ENCODE data around the gene PCYT1A. TPM values are rescaled to one million over a fixed set of nuclear protein-coding genes. Genes with fewer than 3 reads are reported as not detected.

Gene PCYT1A
- total RNA-seq, 1 experiment from 2014 or later = 28.5 TPM

DNA sequence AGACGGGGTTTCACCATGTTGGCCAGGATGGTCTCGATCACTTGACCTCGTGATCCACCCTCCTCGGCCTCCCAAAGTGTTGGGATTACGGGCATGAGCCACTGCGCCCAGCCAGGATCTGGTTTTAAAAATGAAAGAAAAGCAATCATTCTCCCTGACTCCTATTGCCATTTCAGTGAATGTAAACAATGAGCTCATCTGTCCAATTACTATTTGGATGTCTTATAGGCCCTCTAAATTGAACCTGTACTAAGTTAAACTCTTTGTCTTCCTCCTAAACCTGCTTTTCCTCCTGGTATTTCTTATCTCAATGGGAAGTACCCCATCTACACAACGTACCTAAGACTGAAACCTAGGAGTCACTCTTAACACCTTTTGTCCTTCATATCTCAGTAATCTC is 23.7 kb downstream of the PCYT1A start (continued):
- TF ChIP-seq, protein P1, sequence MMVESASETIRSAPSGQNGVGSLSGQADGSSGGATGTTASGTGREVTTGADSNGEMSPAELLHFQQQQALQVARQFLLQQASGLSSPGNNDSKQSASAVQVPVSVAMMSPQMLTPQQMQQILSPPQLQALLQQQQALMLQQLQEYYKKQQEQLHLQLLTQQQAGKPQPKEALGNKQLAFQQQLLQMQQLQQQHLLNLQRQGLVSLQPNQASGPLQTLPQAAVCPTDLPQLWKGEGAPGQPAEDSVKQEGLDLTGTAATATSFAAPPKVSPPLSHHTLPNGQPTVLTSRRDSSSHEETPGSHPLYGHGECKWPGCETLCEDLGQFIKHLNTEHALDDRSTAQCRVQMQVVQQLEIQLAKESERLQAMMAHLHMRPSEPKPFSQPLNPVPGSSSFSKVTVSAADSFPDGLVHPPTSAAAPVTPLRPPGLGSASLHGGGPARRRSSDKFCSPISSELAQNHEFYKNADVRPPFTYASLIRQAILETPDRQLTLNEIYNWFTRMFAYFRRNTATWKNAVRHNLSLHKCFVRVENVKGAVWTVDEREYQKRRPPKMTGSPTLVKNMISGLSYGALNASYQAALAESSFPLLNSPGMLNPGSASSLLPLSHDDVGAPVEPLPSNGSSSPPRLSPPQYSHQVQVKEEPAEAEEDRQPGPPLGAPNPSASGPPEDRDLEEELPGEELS (CRISPR knock-in tag; IDR thresholded peaks at IDR 0.05) = no peak
- TF ChIP-seq, protein P2, sequence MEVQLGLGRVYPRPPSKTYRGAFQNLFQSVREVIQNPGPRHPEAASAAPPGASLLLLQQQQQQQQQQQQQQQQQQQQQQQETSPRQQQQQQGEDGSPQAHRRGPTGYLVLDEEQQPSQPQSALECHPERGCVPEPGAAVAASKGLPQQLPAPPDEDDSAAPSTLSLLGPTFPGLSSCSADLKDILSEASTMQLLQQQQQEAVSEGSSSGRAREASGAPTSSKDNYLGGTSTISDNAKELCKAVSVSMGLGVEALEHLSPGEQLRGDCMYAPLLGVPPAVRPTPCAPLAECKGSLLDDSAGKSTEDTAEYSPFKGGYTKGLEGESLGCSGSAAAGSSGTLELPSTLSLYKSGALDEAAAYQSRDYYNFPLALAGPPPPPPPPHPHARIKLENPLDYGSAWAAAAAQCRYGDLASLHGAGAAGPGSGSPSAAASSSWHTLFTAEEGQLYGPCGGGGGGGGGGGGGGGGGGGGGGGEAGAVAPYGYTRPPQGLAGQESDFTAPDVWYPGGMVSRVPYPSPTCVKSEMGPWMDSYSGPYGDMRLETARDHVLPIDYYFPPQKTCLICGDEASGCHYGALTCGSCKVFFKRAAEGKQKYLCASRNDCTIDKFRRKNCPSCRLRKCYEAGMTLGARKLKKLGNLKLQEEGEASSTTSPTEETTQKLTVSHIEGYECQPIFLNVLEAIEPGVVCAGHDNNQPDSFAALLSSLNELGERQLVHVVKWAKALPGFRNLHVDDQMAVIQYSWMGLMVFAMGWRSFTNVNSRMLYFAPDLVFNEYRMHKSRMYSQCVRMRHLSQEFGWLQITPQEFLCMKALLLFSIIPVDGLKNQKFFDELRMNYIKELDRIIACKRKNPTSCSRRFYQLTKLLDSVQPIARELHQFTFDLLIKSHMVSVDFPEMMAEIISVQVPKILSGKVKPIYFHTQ (CRISPR knock-in tag; IDR thresholded peaks at IDR 0.05) = no peak
- TF ChIP-seq JAZF1 (CRISPR knock-in tag; IDR thresholded peaks at IDR 0.05) (no peak), SMAD3 (CRISPR knock-in tag; IDR thresholded peaks at IDR 0.05; ENCODE audit: borderline replicate concordance) (no peak), GRHL2 (CRISPR knock-in tag; IDR thresholded peaks at IDR 0.05; ENCODE audit: insufficient replicate concordance, severe bottlenecking) (no peak)
- TF ChIP-seq, protein P3, sequence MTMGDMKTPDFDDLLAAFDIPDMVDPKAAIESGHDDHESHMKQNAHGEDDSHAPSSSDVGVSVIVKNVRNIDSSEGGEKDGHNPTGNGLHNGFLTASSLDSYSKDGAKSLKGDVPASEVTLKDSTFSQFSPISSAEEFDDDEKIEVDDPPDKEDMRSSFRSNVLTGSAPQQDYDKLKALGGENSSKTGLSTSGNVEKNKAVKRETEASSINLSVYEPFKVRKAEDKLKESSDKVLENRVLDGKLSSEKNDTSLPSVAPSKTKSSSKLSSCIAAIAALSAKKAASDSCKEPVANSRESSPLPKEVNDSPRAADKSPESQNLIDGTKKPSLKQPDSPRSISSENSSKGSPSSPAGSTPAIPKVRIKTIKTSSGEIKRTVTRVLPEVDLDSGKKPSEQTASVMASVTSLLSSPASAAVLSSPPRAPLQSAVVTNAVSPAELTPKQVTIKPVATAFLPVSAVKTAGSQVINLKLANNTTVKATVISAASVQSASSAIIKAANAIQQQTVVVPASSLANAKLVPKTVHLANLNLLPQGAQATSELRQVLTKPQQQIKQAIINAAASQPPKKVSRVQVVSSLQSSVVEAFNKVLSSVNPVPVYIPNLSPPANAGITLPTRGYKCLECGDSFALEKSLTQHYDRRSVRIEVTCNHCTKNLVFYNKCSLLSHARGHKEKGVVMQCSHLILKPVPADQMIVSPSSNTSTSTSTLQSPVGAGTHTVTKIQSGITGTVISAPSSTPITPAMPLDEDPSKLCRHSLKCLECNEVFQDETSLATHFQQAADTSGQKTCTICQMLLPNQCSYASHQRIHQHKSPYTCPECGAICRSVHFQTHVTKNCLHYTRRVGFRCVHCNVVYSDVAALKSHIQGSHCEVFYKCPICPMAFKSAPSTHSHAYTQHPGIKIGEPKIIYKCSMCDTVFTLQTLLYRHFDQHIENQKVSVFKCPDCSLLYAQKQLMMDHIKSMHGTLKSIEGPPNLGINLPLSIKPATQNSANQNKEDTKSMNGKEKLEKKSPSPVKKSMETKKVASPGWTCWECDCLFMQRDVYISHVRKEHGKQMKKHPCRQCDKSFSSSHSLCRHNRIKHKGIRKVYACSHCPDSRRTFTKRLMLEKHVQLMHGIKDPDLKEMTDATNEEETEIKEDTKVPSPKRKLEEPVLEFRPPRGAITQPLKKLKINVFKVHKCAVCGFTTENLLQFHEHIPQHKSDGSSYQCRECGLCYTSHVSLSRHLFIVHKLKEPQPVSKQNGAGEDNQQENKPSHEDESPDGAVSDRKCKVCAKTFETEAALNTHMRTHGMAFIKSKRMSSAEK (CRISPR knock-in tag; IDR thresholded peaks at IDR 0.05; ENCODE audit: borderline replicate concordance) = no peak
- TF ChIP-seq, protein P4, sequence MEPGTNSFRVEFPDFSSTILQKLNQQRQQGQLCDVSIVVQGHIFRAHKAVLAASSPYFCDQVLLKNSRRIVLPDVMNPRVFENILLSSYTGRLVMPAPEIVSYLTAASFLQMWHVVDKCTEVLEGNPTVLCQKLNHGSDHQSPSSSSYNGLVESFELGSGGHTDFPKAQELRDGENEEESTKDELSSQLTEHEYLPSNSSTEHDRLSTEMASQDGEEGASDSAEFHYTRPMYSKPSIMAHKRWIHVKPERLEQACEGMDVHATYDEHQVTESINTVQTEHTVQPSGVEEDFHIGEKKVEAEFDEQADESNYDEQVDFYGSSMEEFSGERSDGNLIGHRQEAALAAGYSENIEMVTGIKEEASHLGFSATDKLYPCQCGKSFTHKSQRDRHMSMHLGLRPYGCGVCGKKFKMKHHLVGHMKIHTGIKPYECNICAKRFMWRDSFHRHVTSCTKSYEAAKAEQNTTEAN (CRISPR knock-in tag; IDR thresholded peaks at IDR 0.05) = no peak

DNA sequence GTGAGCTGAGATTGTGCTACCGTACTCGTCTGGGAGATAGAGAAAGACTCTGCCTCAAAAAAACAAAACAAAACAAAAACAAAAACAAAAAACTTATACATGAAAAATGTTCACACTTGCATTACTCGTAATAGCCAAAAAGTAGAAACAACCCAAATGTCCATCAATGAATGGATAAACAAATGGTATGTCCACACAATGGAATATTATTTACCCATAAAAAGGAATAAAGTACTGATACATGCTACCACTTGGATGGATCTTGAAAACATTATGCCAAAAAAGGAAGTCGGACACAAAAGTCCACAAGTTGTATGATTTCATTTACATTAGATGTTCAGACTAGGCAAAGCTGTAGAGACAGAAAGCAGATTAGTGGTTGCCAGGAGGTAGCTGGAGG is 26.7 kb downstream of the PCYT1A start:
- POLR2A ChIA-PET = no interaction called here
- H3K27me3 Mint-ChIP-seq (ENCODE audit: low read depth) = no peaks in the 10 kb centered on the region

DNA sequence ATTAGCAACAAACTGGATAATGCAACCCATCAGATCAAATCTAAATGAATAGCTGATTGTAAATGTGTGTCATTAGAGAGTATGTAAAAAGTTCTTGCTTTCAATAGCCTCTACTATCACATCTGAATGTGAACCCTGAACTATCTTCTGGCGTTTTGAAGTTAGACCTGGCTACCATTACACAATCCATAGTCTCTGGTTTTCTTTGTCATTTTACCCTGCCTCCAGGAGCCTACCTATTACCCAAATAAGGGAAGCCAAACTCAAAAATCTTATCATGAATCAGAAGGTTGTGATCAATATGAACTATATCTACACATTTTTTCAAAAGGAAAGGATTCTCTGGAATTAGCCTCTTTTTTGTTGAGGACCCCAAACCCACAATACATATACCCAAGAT is 31.8 kb downstream of the PCYT1A start:
- Mint-ChIP-seq H3K4me1 (no peaks in the 10 kb centered on the region), H3K27ac (no peak overlapping the region), H3K9me3 (peaks cover 2% of the 10 kb centered on the region), H3K4me3 (no peak overlapping the region), H3K36me3 (peaks cover 9% of the 10 kb centered on the region), H3K27me3 (ENCODE audit: low read depth) (no peaks in the 10 kb centered on the region)
- POLR2A ChIA-PET = no interaction called here
- CTCF ChIA-PET = no interaction called here
- ATAC-seq (no peak), DNase-seq (ENCODE audit: low spot score) (no peak)
- no peak for TF ChIP-seq ZBTB21 (CRISPR knock-in tag; IDR thresholded peaks at IDR 0.05; ENCODE audit: borderline replicate concordance)
- TF ChIP-seq, protein P5, sequence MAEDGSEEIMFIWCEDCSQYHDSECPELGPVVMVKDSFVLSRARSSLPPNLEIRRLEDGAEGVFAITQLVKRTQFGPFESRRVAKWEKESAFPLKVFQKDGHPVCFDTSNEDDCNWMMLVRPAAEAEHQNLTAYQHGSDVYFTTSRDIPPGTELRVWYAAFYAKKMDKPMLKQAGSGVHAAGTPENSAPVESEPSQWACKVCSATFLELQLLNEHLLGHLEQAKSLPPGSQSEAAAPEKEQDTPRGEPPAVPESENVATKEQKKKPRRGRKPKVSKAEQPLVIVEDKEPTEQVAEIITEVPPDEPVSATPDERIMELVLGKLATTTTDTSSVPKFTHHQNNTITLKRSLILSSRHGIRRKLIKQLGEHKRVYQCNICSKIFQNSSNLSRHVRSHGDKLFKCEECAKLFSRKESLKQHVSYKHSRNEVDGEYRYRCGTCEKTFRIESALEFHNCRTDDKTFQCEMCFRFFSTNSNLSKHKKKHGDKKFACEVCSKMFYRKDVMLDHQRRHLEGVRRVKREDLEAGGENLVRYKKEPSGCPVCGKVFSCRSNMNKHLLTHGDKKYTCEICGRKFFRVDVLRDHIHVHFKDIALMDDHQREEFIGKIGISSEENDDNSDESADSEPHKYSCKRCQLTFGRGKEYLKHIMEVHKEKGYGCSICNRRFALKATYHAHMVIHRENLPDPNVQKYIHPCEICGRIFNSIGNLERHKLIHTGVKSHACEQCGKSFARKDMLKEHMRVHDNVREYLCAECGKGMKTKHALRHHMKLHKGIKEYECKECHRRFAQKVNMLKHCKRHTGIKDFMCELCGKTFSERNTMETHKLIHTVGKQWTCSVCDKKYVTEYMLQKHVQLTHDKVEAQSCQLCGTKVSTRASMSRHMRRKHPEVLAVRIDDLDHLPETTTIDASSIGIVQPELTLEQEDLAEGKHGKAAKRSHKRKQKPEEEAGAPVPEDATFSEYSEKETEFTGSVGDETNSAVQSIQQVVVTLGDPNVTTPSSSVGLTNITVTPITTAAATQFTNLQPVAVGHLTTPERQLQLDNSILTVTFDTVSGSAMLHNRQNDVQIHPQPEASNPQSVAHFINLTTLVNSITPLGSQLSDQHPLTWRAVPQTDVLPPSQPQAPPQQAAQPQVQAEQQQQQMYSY (CRISPR knock-in tag; IDR thresholded peaks at IDR 0.05) = no peak
- TF ChIP-seq, protein P6, sequence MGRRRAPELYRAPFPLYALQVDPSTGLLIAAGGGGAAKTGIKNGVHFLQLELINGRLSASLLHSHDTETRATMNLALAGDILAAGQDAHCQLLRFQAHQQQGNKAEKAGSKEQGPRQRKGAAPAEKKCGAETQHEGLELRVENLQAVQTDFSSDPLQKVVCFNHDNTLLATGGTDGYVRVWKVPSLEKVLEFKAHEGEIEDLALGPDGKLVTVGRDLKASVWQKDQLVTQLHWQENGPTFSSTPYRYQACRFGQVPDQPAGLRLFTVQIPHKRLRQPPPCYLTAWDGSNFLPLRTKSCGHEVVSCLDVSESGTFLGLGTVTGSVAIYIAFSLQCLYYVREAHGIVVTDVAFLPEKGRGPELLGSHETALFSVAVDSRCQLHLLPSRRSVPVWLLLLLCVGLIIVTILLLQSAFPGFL (CRISPR knock-in tag; IDR thresholded peaks at IDR 0.05; ENCODE audit: borderline replicate concordance) = no peak
- TF ChIP-seq, protein P7, sequence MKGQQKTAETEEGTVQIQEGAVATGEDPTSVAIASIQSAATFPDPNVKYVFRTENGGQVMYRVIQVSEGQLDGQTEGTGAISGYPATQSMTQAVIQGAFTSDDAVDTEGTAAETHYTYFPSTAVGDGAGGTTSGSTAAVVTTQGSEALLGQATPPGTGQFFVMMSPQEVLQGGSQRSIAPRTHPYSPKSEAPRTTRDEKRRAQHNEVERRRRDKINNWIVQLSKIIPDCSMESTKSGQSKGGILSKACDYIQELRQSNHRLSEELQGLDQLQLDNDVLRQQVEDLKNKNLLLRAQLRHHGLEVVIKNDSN (CRISPR knock-in tag; IDR thresholded peaks at IDR 0.05) = no peak
- no peak for TF ChIP-seq ZNF263 (CRISPR knock-in tag; IDR thresholded peaks at IDR 0.05; ENCODE audit: low read depth)
- TF ChIP-seq TP53 (CRISPR knock-in tag; IDR thresholded peaks at IDR 0.05) = no peak

More for the DNA sequence above, 26.7 kb downstream of the PCYT1A start:
- peaks cover 5% of the 10 kb centered on the region for H3K9me3 Mint-ChIP-seq
- ATAC-seq (no peak), DNase-seq (ENCODE audit: low spot score) (no peak)
- CTCF ChIA-PET = interaction anchor here (1.2 kb wide), 1 partner anchor 268 kb away, joined by 3 read pairs; no protein-coding TSS in a partner anchor
- no peak for TF ChIP-seq ZNF121 (CRISPR knock-in tag; IDR thresholded peaks at IDR 0.05)
- TF ChIP-seq RORB (CRISPR knock-in tag; IDR thresholded peaks at IDR 0.05) = no peak
- TF ChIP-seq OVOL2 (CRISPR knock-in tag; IDR thresholded peaks at IDR 0.05; ENCODE audit: borderline replicate concordance) = no peak
- TF ChIP-seq, protein P8, sequence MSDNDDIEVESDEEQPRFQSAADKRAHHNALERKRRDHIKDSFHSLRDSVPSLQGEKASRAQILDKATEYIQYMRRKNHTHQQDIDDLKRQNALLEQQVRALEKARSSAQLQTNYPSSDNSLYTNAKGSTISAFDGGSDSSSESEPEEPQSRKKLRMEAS (CRISPR knock-in tag; IDR thresholded peaks at IDR 0.05) = no peak
- no peak for TF ChIP-seq JAZF1 (CRISPR knock-in tag; IDR thresholded peaks at IDR 0.05)
- no peak overlapping the region for H3K4me3 Mint-ChIP-seq
- H3K36me3 Mint-ChIP-seq = peaks cover 15% of the 10 kb centered on the region
- no peak overlapping the region for H3K27ac Mint-ChIP-seq
- peaks cover 18% of the 10 kb centered on the region for H3K4me1 Mint-ChIP-seq
